HepG2 (cell line): ENCODE results near the gene RAB29. TPM values are rescaled to one million over a fixed set of nuclear protein-coding genes. Genes with fewer than 3 reads are reported as not detected.

Experiments used
- CBX1 ChIP-seq: IDR thresholded peaks from one replicate; pipeline ENCODE4 v1.6.1; 2016; ENCODE audit warnings: antibody characterized with exemption, low read depth
- CCAR2 ChIP-seq: fragments of 200-400 bp; formaldehyde crosslinking; optimal IDR thresholded peaks from 2 replicates; pipeline ENCODE3; 2018; ENCODE audit warnings: low read depth, mild to moderate bottlenecking, low read length, moderate library complexity
- HIC2 ChIP-seq: sonication (generic); formaldehyde crosslinking; IDR thresholded peaks from 2 replicates; pipeline ENCODE4 v1.9.0; 2022; ENCODE audit warnings: low read depth, missing genetic modification reagents
- PTBP1 ChIP-seq: fragments of 200-400 bp; formaldehyde crosslinking; IDR thresholded peaks from 2 replicates; pipeline ENCODE4 v1.6.1; 2018; ENCODE audit warnings: low read length, low read depth; ENCODE audit not compliant: poor library complexity, severe bottlenecking
- ZBTB40 ChIP-seq, 2 experiments: fragments of 450-650 bp in 1 of 2; sonication (generic) in 1 of 2; formaldehyde crosslinking in 1 of 2; IDR thresholded peaks; 2 replicates each; pipeline versions ENCODE4 v1.6.1 to v1.8.0; 2016 to 2022; ENCODE audit warnings: antibody characterized with exemption in 1 of 2, mild to moderate bottlenecking in 1 of 2, missing genetic modification reagents in 1 of 2
- ZNF138 ChIP-seq: sonication (generic); formaldehyde crosslinking; IDR thresholded peaks from 2 replicates; pipeline ENCODE4 v1.5.0; 2020; ENCODE audit warnings: mild to moderate bottlenecking, low read depth, missing genetic modification reagents
- ZNF44 ChIP-seq: sonication (generic); formaldehyde crosslinking; IDR thresholded peaks from 2 replicates; pipeline ENCODE4 v1.5.1; 2020; ENCODE audit warnings: mild to moderate bottlenecking, missing genetic modification reagents
- ZNF512 ChIP-seq: sonication (generic); formaldehyde crosslinking; IDR thresholded peaks from 2 replicates; pipeline ENCODE4 v1.4.0; 2020; ENCODE audit warnings: mild to moderate bottlenecking, missing genetic modification reagents
- ZNF562 ChIP-seq: sonication (generic); formaldehyde crosslinking; IDR thresholded peaks from 2 replicates; pipeline ENCODE4 v1.8.0; 2022; ENCODE audit warnings: missing genetic modification reagents, borderline replicate concordance
- polyA plus RNA-seq, 8 experiments: library from polyadenylated mRNA; depleted of rRNA in 3 of 8; stranded (reverse) in 7 of 8; unstranded in 1 of 8; fragments of >200 nt; fragmentation: Illumina TruSeq in 4 of 8; extraction: Trizol in 4 of 8; gene quantifications; 2 replicates each; pipeline versions ENCODE4 v1.2.1 to v1.2.3, GENCODE V29; 2011 to 2016; ENCODE audit warnings: low read depth in 4 of 8, missing spikeins in 1 of 8, mixed read lengths in 1 of 8; ENCODE audit not compliant: insufficient read depth in 1 of 8
- total RNA-seq, 5 experiments: library from RNA; depleted of rRNA; stranded (reverse); fragments of >200 nt; fragmentation: Illumina TruSeq; extraction: Trizol; gene quantifications; 2 replicates each; pipeline ENCODE4 v1.2.3, GENCODE V29; 2016; ENCODE audit warnings: low read depth in 1 of 5
- TF ChIP-seq, protein P1 (sequence below): sonication (generic); formaldehyde crosslinking; IDR thresholded peaks from 2 replicates; pipeline ENCODE4 v1.5.0; 2020; ENCODE audit warnings: mild to moderate bottlenecking, missing genetic modification reagents, moderate library complexity
- TF ChIP-seq, protein P2 (sequence below): sonication (generic); formaldehyde crosslinking; IDR thresholded peaks from 2 replicates; pipeline ENCODE4 v1.8.0; 2022; ENCODE audit warnings: missing genetic modification reagents, mild to moderate bottlenecking, moderate library complexity, borderline replicate concordance

RAB29 gene
- total and polyA plus RNA-seq, 2 of the 13 experiments (the other 11 are each of a cell fraction or from before 2014, with no cell fraction given), result 8.7 to 10.1 TPM

DNA sequence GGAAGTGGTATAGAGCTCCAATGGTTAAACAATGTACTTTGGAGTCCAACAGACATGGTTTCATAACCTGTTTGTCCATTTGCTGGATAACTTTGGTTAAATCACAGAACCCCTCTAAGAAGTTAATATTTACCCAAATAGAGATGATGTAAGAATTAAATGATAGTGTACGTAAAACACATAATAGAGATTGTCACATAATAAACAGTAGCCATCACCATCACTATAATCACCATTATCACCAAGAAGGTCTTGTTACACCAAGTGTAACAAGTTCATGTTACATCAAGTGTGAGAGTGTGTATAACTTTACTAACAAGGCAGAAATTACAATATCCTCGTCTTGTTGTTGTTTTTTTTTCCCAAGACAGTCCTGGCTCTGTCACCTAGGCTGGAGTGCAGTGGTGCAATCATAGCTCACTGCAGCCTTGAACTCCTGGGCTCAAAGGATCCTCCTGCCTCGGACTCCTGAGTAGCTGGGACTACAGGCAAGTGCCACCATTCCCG lies 48.6 kb downstream of the RAB29 start (continued):
- TF ChIP-seq ZBTB40 (IDR thresholded peaks at IDR 0.05) (no peak), ZBTB40 (CRISPR knock-in tag; IDR thresholded peaks at IDR 0.05) (no peak), ZNF138 (no peak), CCAR2 (no peak), ZNF44 (CRISPR knock-in tag) (no peak), PTBP1 (no peak), HIC2 (CRISPR knock-in tag) (no peak), CBX1 (no peak), ZNF512 (no peak), ZNF562 (CRISPR knock-in tag) (no peak)
- TF ChIP-seq, protein P1, sequence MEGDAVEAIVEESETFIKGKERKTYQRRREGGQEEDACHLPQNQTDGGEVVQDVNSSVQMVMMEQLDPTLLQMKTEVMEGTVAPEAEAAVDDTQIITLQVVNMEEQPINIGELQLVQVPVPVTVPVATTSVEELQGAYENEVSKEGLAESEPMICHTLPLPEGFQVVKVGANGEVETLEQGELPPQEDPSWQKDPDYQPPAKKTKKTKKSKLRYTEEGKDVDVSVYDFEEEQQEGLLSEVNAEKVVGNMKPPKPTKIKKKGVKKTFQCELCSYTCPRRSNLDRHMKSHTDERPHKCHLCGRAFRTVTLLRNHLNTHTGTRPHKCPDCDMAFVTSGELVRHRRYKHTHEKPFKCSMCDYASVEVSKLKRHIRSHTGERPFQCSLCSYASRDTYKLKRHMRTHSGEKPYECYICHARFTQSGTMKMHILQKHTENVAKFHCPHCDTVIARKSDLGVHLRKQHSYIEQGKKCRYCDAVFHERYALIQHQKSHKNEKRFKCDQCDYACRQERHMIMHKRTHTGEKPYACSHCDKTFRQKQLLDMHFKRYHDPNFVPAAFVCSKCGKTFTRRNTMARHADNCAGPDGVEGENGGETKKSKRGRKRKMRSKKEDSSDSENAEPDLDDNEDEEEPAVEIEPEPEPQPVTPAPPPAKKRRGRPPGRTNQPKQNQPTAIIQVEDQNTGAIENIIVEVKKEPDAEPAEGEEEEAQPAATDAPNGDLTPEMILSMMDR, result no peak
- TF ChIP-seq, protein P2, sequence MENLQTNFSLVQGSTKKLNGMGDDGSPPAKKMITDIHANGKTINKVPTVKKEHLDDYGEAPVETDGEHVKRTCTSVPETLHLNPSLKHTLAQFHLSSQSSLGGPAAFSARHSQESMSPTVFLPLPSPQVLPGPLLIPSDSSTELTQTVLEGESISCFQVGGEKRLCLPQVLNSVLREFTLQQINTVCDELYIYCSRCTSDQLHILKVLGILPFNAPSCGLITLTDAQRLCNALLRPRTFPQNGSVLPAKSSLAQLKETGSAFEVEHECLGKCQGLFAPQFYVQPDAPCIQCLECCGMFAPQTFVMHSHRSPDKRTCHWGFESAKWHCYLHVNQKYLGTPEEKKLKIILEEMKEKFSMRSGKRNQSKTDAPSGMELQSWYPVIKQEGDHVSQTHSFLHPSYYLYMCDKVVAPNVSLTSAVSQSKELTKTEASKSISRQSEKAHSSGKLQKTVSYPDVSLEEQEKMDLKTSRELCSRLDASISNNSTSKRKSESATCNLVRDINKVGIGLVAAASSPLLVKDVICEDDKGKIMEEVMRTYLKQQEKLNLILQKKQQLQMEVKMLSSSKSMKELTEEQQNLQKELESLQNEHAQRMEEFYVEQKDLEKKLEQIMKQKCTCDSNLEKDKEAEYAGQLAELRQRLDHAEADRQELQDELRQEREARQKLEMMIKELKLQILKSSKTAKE (CRISPR knock-in tag), result no peak
